ENCODE data around the gene FARS2.

The FARS2 gene

GRCh38 chr6:5566718-5567117 lies 305.4 kb downstream of the FARS2 start:
- peak overlapping the region; percentile 71 for H3K27ac ChIP-seq (ENCODE audit: low read length)
- no peak overlapping the region for H2AFZ ChIP-seq (ENCODE audit: low read depth, low read length)
- peaks cover 45% of the 10 kb centered on the region for H3K4me1 ChIP-seq (ENCODE audit: low read length)
- 0 out of 2 replicates have a peak, but pooled peaks cover 3% of the 10 kb centered on the region for H3K79me2 ChIP-seq (ENCODE audit: low read length)
- no peaks in the 10 kb centered on the region for H3K27me3 ChIP-seq (ENCODE audit: low read depth, low read length)
- H3K36me3 ChIP-seq (replicated peaks; ENCODE audit: low read depth, low read length): no peaks in the 10 kb centered on the region
- H3K9ac ChIP-seq (ENCODE audit: low read length): peak overlapping the region; percentile 35; the same call in 1 of the 2 replicates
- TF ChIP-seq CTCF (IDR thresholded peaks at IDR 0.05; ENCODE audit: low read depth, low read length) (no peak), EZH2phosphoT487 (IDR thresholded peaks at IDR 0.05; ENCODE audit: low read depth) (no peak)
- H4K20me1 ChIP-seq (ENCODE audit: insufficient read depth, low read length): no peaks in the 10 kb centered on the region
- peak overlapping the region; percentile 61 for H3K4me3 ChIP-seq (ENCODE audit: low read length)
- peak overlapping the region; percentile 78 for H3K4me2 ChIP-seq (ENCODE audit: low read length)
- no peaks in the 10 kb centered on the region for H3K9me3 ChIP-seq (ENCODE audit: insufficient read depth, low read length)

- Histone ChIP-seq H3K27me3 (ENCODE audit: low read depth, low read length) (no peaks in the 10 kb centered on the region), H4K20me1 (ENCODE audit: insufficient read depth, low read length) (no peaks in the 10 kb centered on the region), H3K36me3 (replicated peaks; ENCODE audit: low read depth, low read length) (no peaks in the 10 kb centered on the region), H3K4me3 (ENCODE audit: low read length) (peak overlapping the region; percentile 61; the same call in 1 of the 2 replicates), H2AFZ (ENCODE audit: low read depth, low read length) (no peak overlapping the region), H3K27ac (ENCODE audit: low read length) (peak overlapping the region; percentile 71), H3K9ac (ENCODE audit: low read length) (0 out of 2 replicates have a peak overlapping the region, but pooled peaks have one; percentile 23), H3K4me1 (ENCODE audit: low read length) (peaks cover 45% of the 10 kb centered on the region), H3K4me2 (ENCODE audit: low read length) (peak overlapping the region; percentile 78), H3K9me3 (ENCODE audit: insufficient read depth, low read length) (no peaks in the 10 kb centered on the region), H3K79me2 (ENCODE audit: low read length) (0 out of 2 replicates have a peak, but pooled peaks cover 3% of the 10 kb centered on the region)
- no peak for TF ChIP-seq CTCF (IDR thresholded peaks at IDR 0.05; ENCODE audit: low read depth, low read length)
- TF ChIP-seq EZH2phosphoT487 (IDR thresholded peaks at IDR 0.05; ENCODE audit: low read depth): no peak
Observed at GRCh38 chr6:5567352-5567751, 306.0 kb downstream of the FARS2 start.

GRCh38 chr6:5567890-5568289 lies 306.6 kb downstream of the FARS2 start:
- Histone ChIP-seq H3K36me3 (replicated peaks; ENCODE audit: low read depth, low read length) (no peaks in the 10 kb centered on the region), H3K27me3 (ENCODE audit: low read depth, low read length) (no peaks in the 10 kb centered on the region), H3K4me1 (ENCODE audit: low read length) (peaks cover 45% of the 10 kb centered on the region), H3K27ac (ENCODE audit: low read length) (no peak overlapping the region), H3K79me2 (ENCODE audit: low read length) (0 out of 2 replicates have a peak, but pooled peaks cover 3% of the 10 kb centered on the region), H4K20me1 (ENCODE audit: insufficient read depth, low read length) (no peaks in the 10 kb centered on the region), H3K9me3 (ENCODE audit: insufficient read depth, low read length) (no peaks in the 10 kb centered on the region), H3K9ac (ENCODE audit: low read length) (no peak overlapping the region), H3K4me3 (ENCODE audit: low read length) (0 out of 2 replicates have a peak overlapping the region, but pooled peaks have one; percentile 9), H2AFZ (ENCODE audit: low read depth, low read length) (no peak overlapping the region), H3K4me2 (ENCODE audit: low read length) (peak overlapping the region; percentile 78)
- TF ChIP-seq CTCF (IDR thresholded peaks at IDR 0.05; ENCODE audit: low read depth, low read length) (no peak), EZH2phosphoT487 (IDR thresholded peaks at IDR 0.05; ENCODE audit: low read depth) (no peak)

GRCh38 chr6:5569491-5569890 lies 308.2 kb downstream of the FARS2 start:
- no peaks in the 10 kb centered on the region for H3K9me3 ChIP-seq (ENCODE audit: insufficient read depth, low read length)
- H3K4me3 ChIP-seq (ENCODE audit: low read length): no peak overlapping the region
- H3K36me3 ChIP-seq (replicated peaks; ENCODE audit: low read depth, low read length): no peaks in the 10 kb centered on the region
- H3K4me1 ChIP-seq (ENCODE audit: low read length): peaks cover 41% of the 10 kb centered on the region
- no peak overlapping the region for H3K27ac ChIP-seq (ENCODE audit: low read length)
- H4K20me1 ChIP-seq (ENCODE audit: insufficient read depth, low read length): no peaks in the 10 kb centered on the region
- TF ChIP-seq EZH2phosphoT487 (IDR thresholded peaks at IDR 0.05; ENCODE audit: low read depth): no peak
- TF ChIP-seq CTCF (IDR thresholded peaks at IDR 0.05; ENCODE audit: low read depth, low read length): no peak
- H3K79me2 ChIP-seq (ENCODE audit: low read length): 0 out of 2 replicates have a peak, but pooled peaks cover 3% of the 10 kb centered on the region
- H3K9ac ChIP-seq (ENCODE audit: low read length): no peak overlapping the region
- H2AFZ ChIP-seq (ENCODE audit: low read depth, low read length): no peak overlapping the region
- no peak overlapping the region for H3K4me2 ChIP-seq (ENCODE audit: low read length)
- H3K27me3 ChIP-seq (ENCODE audit: low read depth, low read length): no peaks in the 10 kb centered on the region

All from OCI-LY3 (cell line).